Measurements from ENCODE around the gene PRUNE2.
"Not testable (repeated sequence)": the region's sequence is repeated elsewhere in the genome, so short reads cannot be mapped to it uniquely, and the experiment has no call there.

The PRUNE2 gene

GRCh38 chr9:76863832-76864231 is 42.1 kb downstream of the PRUNE2 start:
- no peak overlapping the region for H2BK120ac ChIP-seq (ENCODE audit: low read depth, low read length)
- no peak overlapping the region for H2BK12ac ChIP-seq (ENCODE audit: low read length in 2 of 2)
- H3K27ac ChIP-seq (ENCODE audit: low read length, poor library complexity, severe bottlenecking), result no peak overlapping the region
- no peaks in the 10 kb centered on the region for H3K9me3 ChIP-seq (ENCODE audit: control insufficient read depth, low read length)
- peaks cover 0 to 3% of the 10 kb centered on the region in 2 experiments for H3K36me3 ChIP-seq (ENCODE audit: control insufficient read depth in 1 of 2, insufficient read depth in 2 of 2, low read depth in 1 of 2, low read length in 2 of 2)
- H3K18ac ChIP-seq (ENCODE audit: low read depth in 1 of 2, low read length in 2 of 2), result no peak overlapping the region
- H3K4me3 ChIP-seq (ENCODE audit: insufficient read depth in 1 of 2, low read depth in 1 of 2, low read length in 2 of 2), result no peak overlapping the region
- H2AK5ac ChIP-seq (ENCODE audit: low read length, severe bottlenecking), result no peak overlapping the region
- H3K4me1 ChIP-seq (ENCODE audit: control insufficient read depth, insufficient read depth, low read depth, low read length), result peaks cover 8% of the 10 kb centered on the region
- H3K9ac ChIP-seq (ENCODE audit: low read length), result no peak overlapping the region
- WGBS, result 87% methylated on average over 3 of the region's 3 CpGs
- H4K8ac ChIP-seq (ENCODE audit: low read length), result no peak overlapping the region
- no peak overlapping the region for H2BK5ac ChIP-seq (ENCODE audit: low read depth, low read length, poor library complexity, severe bottlenecking)
- H3K4me2 ChIP-seq (ENCODE audit: low read length, poor library complexity, severe bottlenecking), result no peak overlapping the region
- H3K14ac ChIP-seq (ENCODE audit: low read length in 2 of 2), result no peak overlapping the region
- H2AFZ ChIP-seq (ENCODE audit: low read depth, low read length), result no peak overlapping the region
- H3K79me1 ChIP-seq (replicated peaks; ENCODE audit: low read length, poor library complexity, severe bottlenecking), result no peaks in the 10 kb centered on the region
- no peak overlapping the region for H3K23ac ChIP-seq (ENCODE audit: low read length in 2 of 2)
- H2BK15ac ChIP-seq (ENCODE audit: low read depth, poor library complexity, severe bottlenecking), result no peak overlapping the region
- no peak overlapping the region for H4K91ac ChIP-seq (ENCODE audit: low read length)
- no peak for DNase-seq
- no peak overlapping the region for H3K4ac ChIP-seq (ENCODE audit: low read depth in 1 of 2, low read length in 2 of 2)
- no peaks in the 10 kb centered on the region for H3K27me3 ChIP-seq (ENCODE audit: control insufficient read depth in 1 of 2, insufficient read depth in 1 of 2, low read length in 2 of 2)

- Histone ChIP-seq H2BK15ac (ENCODE audit: low read depth, poor library complexity, severe bottlenecking) (no peak overlapping the region), H3K4me2 (ENCODE audit: low read length, poor library complexity, severe bottlenecking) (no peak overlapping the region), H3K27me3 (ENCODE audit: control insufficient read depth in 1 of 2, insufficient read depth in 1 of 2, low read length in 2 of 2) (no peaks in the 10 kb centered on the region), H3K23ac (ENCODE audit: low read length in 2 of 2) (no peak overlapping the region), H3K18ac (ENCODE audit: low read depth in 1 of 2, low read length in 2 of 2) (no peak overlapping the region), H2BK12ac (ENCODE audit: low read length in 2 of 2) (no peak overlapping the region), H3K4ac (ENCODE audit: low read depth in 1 of 2, low read length in 2 of 2) (no peak overlapping the region), H4K8ac (ENCODE audit: low read length) (no peak overlapping the region), H3K36me3 (ENCODE audit: control insufficient read depth in 1 of 2, insufficient read depth in 2 of 2, low read depth in 1 of 2, low read length in 2 of 2) (peaks cover 0 to 3% of the 10 kb centered on the region in 2 experiments), H2AK5ac (ENCODE audit: low read length, severe bottlenecking) (no peak overlapping the region), H2BK5ac (ENCODE audit: low read depth, low read length, poor library complexity, severe bottlenecking) (no peak overlapping the region), H2BK120ac (ENCODE audit: low read depth, low read length) (no peak overlapping the region), H3K14ac (ENCODE audit: low read length in 2 of 2) (no peak overlapping the region), H3K4me3 (ENCODE audit: insufficient read depth in 1 of 2, low read depth in 1 of 2, low read length in 2 of 2) (no peak overlapping the region), H3K9me3 (ENCODE audit: control insufficient read depth, low read length) (no peaks in the 10 kb centered on the region), H4K91ac (ENCODE audit: low read length) (no peak overlapping the region), H3K27ac (ENCODE audit: low read length, poor library complexity, severe bottlenecking) (no peak overlapping the region), H3K79me1 (replicated peaks; ENCODE audit: low read length, poor library complexity, severe bottlenecking) (no peaks in the 10 kb centered on the region), H3K9ac (ENCODE audit: low read length) (no peak overlapping the region), H3K4me1 (ENCODE audit: control insufficient read depth, insufficient read depth, low read depth, low read length) (no peaks in the 10 kb centered on the region), H2AFZ (ENCODE audit: low read depth, low read length) (no peak overlapping the region)
- DNase-seq, result no peak
- 85% methylated on average over 4 of the region's 4 CpGs for WGBS
Measured at GRCh38 chr9:76859860-76860259, 46.1 kb downstream of the PRUNE2 start.

- not testable (repeated sequence) for H3K36me3 ChIP-seq (ENCODE audit: control insufficient read depth in 1 of 2, insufficient read depth in 2 of 2, low read depth in 1 of 2, low read length in 2 of 2); H3K14ac ChIP-seq (ENCODE audit: low read length in 2 of 2); H2BK5ac ChIP-seq (ENCODE audit: low read depth, low read length, poor library complexity, severe bottlenecking); H2BK15ac ChIP-seq (ENCODE audit: low read depth, poor library complexity, severe bottlenecking); H3K27ac ChIP-seq (ENCODE audit: low read length, poor library complexity, severe bottlenecking); H3K4me1 ChIP-seq (ENCODE audit: control insufficient read depth, insufficient read depth, low read depth, low read length); H2AFZ ChIP-seq (ENCODE audit: low read depth, low read length); H3K23ac ChIP-seq (ENCODE audit: low read length in 2 of 2); H3K9ac ChIP-seq (ENCODE audit: low read length); H2BK12ac ChIP-seq (ENCODE audit: low read length in 2 of 2); H3K9me3 ChIP-seq (ENCODE audit: control insufficient read depth, low read length); DNase-seq; H3K27me3 ChIP-seq (ENCODE audit: control insufficient read depth in 1 of 2, insufficient read depth in 1 of 2, low read length in 2 of 2); H4K8ac ChIP-seq (ENCODE audit: low read length); H3K4me3 ChIP-seq (ENCODE audit: insufficient read depth in 1 of 2, low read depth in 1 of 2, low read length in 2 of 2); H4K91ac ChIP-seq (ENCODE audit: low read length); H2BK120ac ChIP-seq (ENCODE audit: low read depth, low read length); H3K79me1 ChIP-seq (replicated peaks; ENCODE audit: low read length, poor library complexity, severe bottlenecking); H3K18ac ChIP-seq (ENCODE audit: low read depth in 1 of 2, low read length in 2 of 2); H3K4ac ChIP-seq (ENCODE audit: low read depth in 1 of 2, low read length in 2 of 2); H2AK5ac ChIP-seq (ENCODE audit: low read length, severe bottlenecking); H3K4me2 ChIP-seq (ENCODE audit: low read length, poor library complexity, severe bottlenecking)
- 89% methylated on average over 2 of the region's 2 CpGs for WGBS
Measured at GRCh38 chr9:76858248-76858647, 47.7 kb downstream of the PRUNE2 start.

GRCh38 chr9:76856016-76856415 is 49.9 kb downstream of the PRUNE2 start:
- H4K91ac ChIP-seq (ENCODE audit: low read length), result no peak overlapping the region
- no peak overlapping the region for H4K8ac ChIP-seq (ENCODE audit: low read length)
- H2BK120ac ChIP-seq (ENCODE audit: low read depth, low read length), result no peak overlapping the region
- peaks cover 0 to 11% of the 10 kb centered on the region in 2 experiments for H3K36me3 ChIP-seq (ENCODE audit: control insufficient read depth in 1 of 2, insufficient read depth in 2 of 2, low read depth in 1 of 2, low read length in 2 of 2)
- no peak overlapping the region for H2AK5ac ChIP-seq (ENCODE audit: low read length, severe bottlenecking)
- no peak overlapping the region for H2BK5ac ChIP-seq (ENCODE audit: low read depth, low read length, poor library complexity, severe bottlenecking)
- H2BK12ac ChIP-seq (ENCODE audit: low read length in 2 of 2), result no peak overlapping the region
- no peak overlapping the region for H2AFZ ChIP-seq (ENCODE audit: low read depth, low read length)
- H2BK15ac ChIP-seq (ENCODE audit: low read depth, poor library complexity, severe bottlenecking), result no peak overlapping the region
- H3K27ac ChIP-seq (ENCODE audit: low read length, poor library complexity, severe bottlenecking), result no peak overlapping the region
- no peak overlapping the region for H3K14ac ChIP-seq (ENCODE audit: low read length in 2 of 2)
- no peak overlapping the region for H3K23ac ChIP-seq (ENCODE audit: low read length in 2 of 2)
- no peaks in the 10 kb centered on the region for H3K79me1 ChIP-seq (replicated peaks; ENCODE audit: low read length, poor library complexity, severe bottlenecking)
- H3K27me3 ChIP-seq (ENCODE audit: control insufficient read depth in 1 of 2, insufficient read depth in 1 of 2, low read length in 2 of 2), result no peaks in the 10 kb centered on the region
- no peak overlapping the region for H3K18ac ChIP-seq (ENCODE audit: low read depth in 1 of 2, low read length in 2 of 2)
- no peak for DNase-seq
- H3K4me3 ChIP-seq (ENCODE audit: insufficient read depth in 1 of 2, low read depth in 1 of 2, low read length in 2 of 2), result no peak overlapping the region
- H3K4me2 ChIP-seq (ENCODE audit: low read length, poor library complexity, severe bottlenecking), result no peak overlapping the region
- no peak overlapping the region for H3K4ac ChIP-seq (ENCODE audit: low read depth in 1 of 2, low read length in 2 of 2)
- H3K4me1 ChIP-seq (ENCODE audit: control insufficient read depth, insufficient read depth, low read depth, low read length), result no peaks in the 10 kb centered on the region
- H3K9ac ChIP-seq (ENCODE audit: low read length), result no peak overlapping the region
- 87% methylated on average over 2 of the region's 3 CpGs for WGBS
- H3K9me3 ChIP-seq (ENCODE audit: control insufficient read depth, low read length), result no peaks in the 10 kb centered on the region
